WERI-Rb-1 (cell line): ENCODE data around the gene AGAP1.

Experiments used
- DNase-seq: peaks from one replicate; pipeline ENCODE4 v3.0.0-alpha.2; 2020
- H3K27ac ChIP-seq: fragments of 250-450 bp; sonication (Bioruptor Pico); 2 replicates; pipeline ENCODE4 v1.5.1; 2020; ENCODE audit warnings: mild to moderate bottlenecking, moderate library complexity
- H3K27me3 ChIP-seq: fragments of 250-450 bp; sonication (Bioruptor Pico); 2 replicates; pipeline ENCODE4 v1.5.1; 2021; ENCODE audit warnings: mild to moderate bottlenecking, low read depth, moderate library complexity; ENCODE audit not compliant: insufficient read depth, severe bottlenecking
- H3K36me3 ChIP-seq: fragments of 250-450 bp; sonication (Bioruptor Pico); 2 replicates; pipeline ENCODE4 v1.5.1; 2020; ENCODE audit warnings: mild to moderate bottlenecking, moderate library complexity
- H3K4me3 ChIP-seq: 2 replicates; pipeline ENCODE4 v1.5.1; 2011; ENCODE audit warnings: low read depth, mild to moderate bottlenecking, control low read depth, low read length
- H3K9me3 ChIP-seq: fragments of 250-450 bp; sonication (Bioruptor Pico); 2 replicates; pipeline ENCODE4 v1.5.1; 2021; ENCODE audit warnings: mild to moderate bottlenecking, moderate library complexity; ENCODE audit not compliant: severe bottlenecking
- CTCF ChIP-seq: IDR thresholded peaks from 2 replicates; pipeline ENCODE4 v1.5.1; 2011; ENCODE audit warnings: low read depth, mild to moderate bottlenecking, control low read depth, inconsistent platforms, low read length

AGAP1 gene

GRCh38 chr2:236049981-236050380, 556.1 kb downstream of the AGAP1 start:
- no peaks in the 10 kb centered on the region for H3K9me3 ChIP-seq
- H3K36me3 ChIP-seq, result peaks cover 48% of the 10 kb centered on the region
- no peak overlapping the region for H3K4me3 ChIP-seq
- TF ChIP-seq CTCF, result no peak
- no peaks in the 10 kb centered on the region for H3K27me3 ChIP-seq
- DNase-seq, result no peak
- H3K27ac ChIP-seq, result no peak overlapping the region

DNA sequence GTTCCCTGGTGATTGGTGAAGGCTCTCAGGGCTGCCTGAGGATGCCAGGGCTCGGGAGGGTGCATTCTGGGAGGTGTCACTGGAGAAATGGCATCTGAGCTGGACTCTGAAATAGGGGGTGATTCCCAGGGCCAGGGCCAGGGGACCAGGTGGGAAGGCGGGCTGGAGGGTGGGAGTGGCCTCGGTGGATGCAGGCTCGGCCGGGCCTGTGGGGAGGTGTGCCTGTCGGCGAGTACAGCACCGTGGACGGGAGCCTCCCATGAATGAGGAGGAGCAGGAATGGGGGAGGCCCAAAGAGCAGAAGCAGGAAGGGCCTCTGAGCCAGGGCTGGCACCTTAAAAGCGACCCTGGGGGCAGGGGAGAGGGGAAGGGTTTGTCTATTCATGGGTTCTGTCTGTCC, 557.5 kb downstream of the AGAP1 start:
- Histone ChIP-seq H3K27ac (no peak overlapping the region), H3K36me3 (peaks cover 47% of the 10 kb centered on the region), H3K4me3 (no peak overlapping the region), H3K9me3 (no peaks in the 10 kb centered on the region), H3K27me3 (no peaks in the 10 kb centered on the region)
- TF ChIP-seq CTCF, result no peak
- DNase-seq, result no peak

DNA sequence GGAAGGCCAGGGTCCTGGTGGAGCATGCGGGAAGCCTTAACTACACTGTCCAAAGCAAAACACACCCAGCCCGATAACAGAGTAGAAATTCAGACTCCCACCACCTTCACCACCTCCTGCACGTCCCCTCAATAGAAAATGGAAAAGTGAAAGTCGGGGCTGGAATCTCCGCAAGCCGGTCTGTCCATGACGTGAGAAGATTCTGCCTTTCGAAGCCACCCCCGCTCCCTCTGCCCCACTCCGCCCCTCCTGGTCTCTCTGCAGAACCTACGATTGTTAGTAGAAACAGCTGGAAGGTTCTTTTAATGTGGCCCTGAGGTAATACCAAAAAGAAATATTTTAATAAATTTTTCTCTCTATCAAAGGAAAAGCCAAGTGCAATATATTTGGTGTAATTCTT, 558.0 kb downstream of the AGAP1 start:
- Histone ChIP-seq H3K9me3 (no peaks in the 10 kb centered on the region), H3K36me3 (peaks cover 49% of the 10 kb centered on the region), H3K27me3 (no peaks in the 10 kb centered on the region), H3K27ac (no peak overlapping the region), H3K4me3 (no peak overlapping the region)
- no peak for TF ChIP-seq CTCF
- no peak for DNase-seq

DNA sequence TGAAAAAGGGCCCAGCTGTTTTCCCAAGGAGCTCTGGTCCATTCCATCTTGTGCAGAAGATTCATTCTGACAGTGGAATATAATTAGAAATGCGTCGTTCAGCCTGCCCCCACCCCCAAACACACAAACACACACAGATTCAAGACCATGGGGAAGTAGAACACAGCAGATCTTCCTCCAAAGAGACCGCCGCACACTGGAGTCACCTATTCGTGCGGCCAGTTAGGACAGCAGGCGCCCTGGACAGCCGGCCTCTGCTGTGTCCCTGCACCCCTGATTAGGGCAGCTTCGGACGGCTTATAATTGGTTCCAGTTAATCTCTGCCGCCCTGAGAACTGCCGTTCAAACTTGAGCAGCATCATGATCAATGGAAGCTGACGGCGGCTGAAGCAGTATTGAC, 558.4 kb downstream of the AGAP1 start:
- DNase-seq, result no peak
- Histone ChIP-seq H3K36me3 (peaks cover 52% of the 10 kb centered on the region), H3K27me3 (no peaks in the 10 kb centered on the region), H3K27ac (no peak overlapping the region), H3K9me3 (peaks cover 1% of the 10 kb centered on the region), H3K4me3 (no peak overlapping the region)
- no peak for TF ChIP-seq CTCF

GRCh38 chr2:236052926-236053821, 559.3 kb downstream of the AGAP1 start:
- peaks cover 55% of the 10 kb centered on the region for H3K36me3 ChIP-seq
- no peak overlapping the region for H3K4me3 ChIP-seq
- H3K9me3 ChIP-seq, result peaks cover 9% of the 10 kb centered on the region
- no peak overlapping the region for H3K27ac ChIP-seq
- H3K27me3 ChIP-seq, result no peaks in the 10 kb centered on the region
- DNase-seq, result no peak
- TF ChIP-seq CTCF, result no peak
